Putamen (tissue), 1 donor: ENCODE data around the gene CAPN5.
A peak's percentile ranks its signal among the peaks of the same experiment; 100 is the strongest.

Experiments used
- DNase-seq: peaks from one replicate; pipeline ENCODE4 v3.0.0-alpha.2; 2016; ENCODE audit warnings: low spot score

The CAPN5 gene

GRCh38 chr11:77151804-77152509 lies 85.2 kb downstream of the CAPN5 start:
- no peak for DNase-seq

- no peak for DNase-seq
These were observed 86.1 kb downstream of the CAPN5 start for GRCh38 chr11:77152846-77153245.

- no peak for DNase-seq
These were observed 86.8 kb downstream of the CAPN5 start for GRCh38 chr11:77153276-77154185.

GRCh38 chr11:77154381-77155081 lies 87.8 kb downstream of the CAPN5 start:
- DNase-seq: peak; percentile 73

GRCh38 chr11:77155082-77155475 lies 88.3 kb downstream of the CAPN5 start:
- no peak for DNase-seq

GRCh38 chr11:77155556-77156130 lies 88.9 kb downstream of the CAPN5 start:
- no peak for DNase-seq

- DNase-seq: no peak
These were observed 89.8 kb downstream of the CAPN5 start for GRCh38 chr11:77156396-77157195.

DNA sequence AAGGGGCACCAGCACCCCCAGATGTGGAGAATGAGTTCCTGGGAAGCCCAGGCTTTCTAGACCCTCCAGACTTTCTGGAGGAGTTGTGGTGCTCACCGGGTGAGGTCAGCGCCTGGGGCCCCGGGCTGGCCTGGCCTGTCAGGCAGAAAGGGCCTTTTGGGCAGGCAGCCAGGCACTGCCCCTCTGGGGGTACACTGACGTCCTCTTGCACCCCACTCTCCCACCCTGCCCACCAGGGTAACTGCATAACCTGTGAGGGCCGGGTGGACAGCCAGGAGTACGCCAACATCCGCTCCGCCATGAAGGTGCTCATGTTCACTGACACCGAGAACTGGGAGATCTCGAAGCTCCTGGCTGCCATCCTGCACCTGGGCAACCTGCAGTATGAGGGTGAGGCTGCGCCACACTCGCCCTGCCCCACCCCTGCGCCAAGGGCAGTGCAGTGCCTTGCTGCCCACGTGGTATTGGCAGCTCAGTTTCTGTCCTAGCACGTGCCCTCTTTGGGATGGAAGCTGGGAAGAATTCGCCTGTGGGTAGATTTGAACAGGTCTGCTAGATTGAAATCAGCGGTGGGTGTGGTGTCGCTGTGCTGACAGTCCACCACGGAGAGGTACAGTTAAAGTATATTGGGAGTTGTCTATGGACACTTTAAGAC lies 91.4 kb downstream of the CAPN5 start:
- DNase-seq: no peak

DNA sequence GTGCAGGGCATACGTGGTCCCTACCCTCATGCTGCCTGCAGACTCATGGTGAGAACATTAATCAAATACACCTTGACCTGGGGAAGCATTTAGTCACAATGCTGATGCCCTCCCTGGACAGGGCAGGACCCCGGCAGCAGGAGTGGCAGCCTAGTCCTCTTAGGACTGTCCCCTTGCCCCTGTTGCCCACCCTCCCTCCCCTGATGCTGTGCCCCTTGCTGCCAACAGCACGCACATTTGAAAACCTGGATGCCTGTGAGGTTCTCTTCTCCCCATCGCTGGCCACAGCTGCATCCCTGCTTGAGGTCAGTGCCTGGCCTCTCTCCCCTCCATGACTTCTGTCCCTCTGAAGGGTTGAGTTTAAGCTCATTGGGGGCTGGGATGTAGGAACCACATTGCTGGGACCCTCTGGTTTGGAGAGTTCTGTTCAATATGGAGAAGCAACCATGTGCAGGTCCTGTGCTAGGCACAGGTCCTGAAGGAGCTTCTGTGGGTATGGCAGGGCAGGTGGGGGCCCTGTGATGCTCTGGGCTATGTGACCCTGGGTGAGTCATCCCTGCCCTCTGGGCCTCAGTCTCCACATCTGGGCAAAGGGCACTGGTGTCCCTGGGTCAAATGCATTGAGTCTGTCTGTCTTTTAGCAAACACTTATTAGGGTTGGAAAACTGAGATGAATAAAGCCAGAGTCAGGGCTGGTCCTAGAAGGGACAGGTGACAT lies 92.6 kb downstream of the CAPN5 start:
- no peak for DNase-seq

DNA sequence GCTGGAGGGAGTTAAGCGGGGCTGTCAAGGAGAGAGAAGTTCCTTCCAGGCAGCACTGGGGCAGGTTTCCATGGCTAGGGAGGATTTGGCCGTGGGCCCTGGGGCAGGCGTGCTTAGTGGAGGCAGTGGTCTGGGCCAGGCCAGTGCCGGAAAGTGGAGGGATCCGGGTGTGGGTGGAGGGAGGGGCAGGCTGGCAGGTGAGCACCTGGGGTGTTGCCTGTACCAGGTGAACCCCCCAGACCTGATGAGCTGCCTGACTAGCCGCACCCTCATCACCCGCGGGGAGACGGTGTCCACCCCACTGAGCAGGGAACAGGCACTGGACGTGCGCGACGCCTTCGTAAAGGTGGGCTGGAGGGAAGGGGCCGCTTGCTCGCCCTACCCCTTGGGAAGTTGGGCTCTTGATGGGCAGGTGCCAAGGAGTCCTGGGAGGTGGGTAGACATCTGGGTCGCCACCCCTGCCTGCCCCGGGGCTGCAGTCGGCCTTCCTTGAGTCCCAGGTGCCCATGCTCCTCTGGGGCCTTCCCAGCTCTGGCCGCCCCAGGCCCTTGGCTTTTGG lies 93.2 kb downstream of the CAPN5 start:
- DNase-seq: no peak

DNA sequence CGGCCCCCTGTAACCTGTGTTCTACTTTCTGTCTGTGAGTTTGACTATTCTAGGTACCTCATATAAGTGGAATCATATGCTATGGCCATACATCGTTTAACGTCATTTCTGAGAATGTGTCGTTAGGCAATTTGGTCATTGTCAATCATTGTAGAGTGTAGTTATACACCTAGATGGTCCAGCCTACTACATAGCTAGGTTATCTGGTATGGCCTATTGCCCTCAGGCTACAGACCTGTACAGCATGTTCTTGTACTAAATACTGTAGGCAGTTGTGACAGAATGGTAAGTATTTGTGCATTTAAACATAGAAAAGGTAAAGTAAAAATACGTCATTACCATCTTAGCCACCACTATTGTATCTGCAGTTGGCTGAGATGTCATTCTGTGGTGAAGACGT lies 96.5 kb downstream of the CAPN5 start:
- no peak for DNase-seq

GRCh38 chr11:77165066-77165465 lies 98.3 kb downstream of the CAPN5 start:
- DNase-seq: no peak

DNA sequence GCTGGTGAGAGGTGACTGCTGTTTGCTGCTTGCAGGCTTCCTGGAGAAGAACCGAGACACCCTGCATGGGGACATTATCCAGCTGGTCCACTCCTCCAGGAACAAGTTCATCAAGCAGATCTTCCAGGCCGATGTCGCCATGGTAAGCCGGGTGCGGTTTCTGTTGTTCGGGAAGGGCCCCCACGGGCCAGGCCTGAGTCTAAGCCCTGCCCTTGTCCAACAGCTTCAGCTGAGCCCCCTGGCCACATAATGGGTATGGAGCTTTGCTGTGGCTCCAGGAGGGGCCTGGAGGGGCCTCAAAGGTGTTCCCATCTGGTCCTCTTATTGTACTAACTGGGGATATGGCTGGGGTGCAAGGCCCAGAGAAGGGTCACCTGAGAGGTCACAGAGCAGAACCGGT lies 99.2 kb downstream of the CAPN5 start:
- DNase-seq: no peak

DNA sequence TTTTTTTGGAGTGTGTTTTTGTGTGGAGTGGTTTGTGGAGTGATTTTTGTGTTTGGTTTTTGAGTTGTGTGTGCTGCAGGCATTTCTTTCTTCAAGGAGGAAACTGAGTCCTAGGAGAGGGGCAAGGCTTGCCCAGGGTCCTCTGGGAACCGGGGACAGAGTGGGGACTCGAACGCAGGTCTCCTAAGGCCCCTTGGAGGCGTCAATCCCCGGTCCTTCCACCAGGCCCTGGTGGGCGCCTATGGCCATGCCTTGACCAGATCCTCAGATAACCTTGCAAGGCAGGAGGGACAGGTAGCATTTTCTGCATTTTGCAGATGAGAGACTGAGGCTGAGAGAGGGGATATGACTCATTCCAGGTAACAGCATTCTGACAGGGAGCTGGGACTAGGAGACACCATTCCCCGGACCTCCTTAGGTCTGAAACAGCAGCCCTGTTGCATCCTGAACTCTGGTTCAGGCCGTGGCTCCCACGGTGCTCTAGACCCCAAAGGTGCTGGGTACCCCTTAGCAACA lies 100.4 kb downstream of the CAPN5 start:
- DNase-seq: no peak

DNA sequence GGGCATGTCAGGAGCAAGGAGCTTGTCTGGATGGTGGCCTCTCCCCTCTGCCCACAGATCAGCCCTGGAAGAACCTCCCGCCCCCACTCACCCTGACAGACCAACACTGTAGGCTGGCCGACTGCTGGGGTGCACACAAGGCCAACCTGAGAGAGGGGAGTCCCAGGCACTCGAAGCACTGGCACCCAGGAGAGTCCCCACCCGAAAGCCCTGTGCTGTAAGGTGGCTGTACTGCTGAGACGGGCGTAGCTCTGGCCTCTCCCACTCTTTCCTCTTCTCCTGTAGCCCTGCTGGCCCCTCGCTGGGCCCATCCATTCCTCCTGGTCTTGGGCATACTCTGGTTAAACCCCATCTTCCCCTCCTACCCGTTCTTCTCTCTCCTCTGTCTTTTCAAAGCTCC lies 101.0 kb downstream of the CAPN5 start:
- no peak for DNase-seq

DNA sequence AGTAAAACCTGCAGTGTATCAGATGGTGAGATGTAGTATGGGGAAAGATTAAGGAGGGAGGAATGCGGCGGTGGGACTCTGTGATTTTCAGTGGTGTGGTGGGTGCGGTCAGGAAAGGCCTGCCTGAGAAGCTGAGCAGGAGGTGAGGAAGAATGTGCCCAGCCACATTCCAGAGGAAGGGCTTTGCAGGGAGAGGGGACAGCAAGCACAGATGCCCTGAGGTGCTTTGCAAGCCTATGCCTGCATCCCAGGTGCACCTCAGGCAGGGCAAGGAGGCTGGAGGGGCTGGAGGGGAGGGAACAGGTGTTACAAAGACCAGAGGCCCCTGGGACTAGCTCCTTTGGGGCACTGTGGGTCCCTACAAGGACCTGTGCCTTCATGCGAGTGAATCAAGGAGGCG lies 103.3 kb downstream of the CAPN5 start:
- DNase-seq: no peak

DNA sequence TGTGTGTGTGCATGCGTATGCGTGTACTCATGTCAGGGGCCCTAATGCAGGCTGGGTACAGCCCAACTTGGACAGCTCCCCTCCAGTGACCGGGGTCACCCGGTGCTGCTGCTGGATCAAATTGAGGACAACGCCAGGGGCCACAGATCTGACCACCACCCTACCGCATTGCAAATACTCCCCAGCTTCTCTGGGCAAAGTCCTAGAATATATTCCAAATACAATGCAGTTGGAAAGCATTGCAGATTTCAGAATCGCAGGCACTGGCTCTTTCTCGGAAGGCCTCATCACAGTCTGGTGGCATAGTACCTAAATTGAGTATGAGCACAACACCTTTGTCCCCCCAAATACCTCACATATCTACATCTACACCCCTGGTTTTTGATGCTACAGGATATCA lies 104.5 kb downstream of the CAPN5 start:
- DNase-seq: no peak

DNA sequence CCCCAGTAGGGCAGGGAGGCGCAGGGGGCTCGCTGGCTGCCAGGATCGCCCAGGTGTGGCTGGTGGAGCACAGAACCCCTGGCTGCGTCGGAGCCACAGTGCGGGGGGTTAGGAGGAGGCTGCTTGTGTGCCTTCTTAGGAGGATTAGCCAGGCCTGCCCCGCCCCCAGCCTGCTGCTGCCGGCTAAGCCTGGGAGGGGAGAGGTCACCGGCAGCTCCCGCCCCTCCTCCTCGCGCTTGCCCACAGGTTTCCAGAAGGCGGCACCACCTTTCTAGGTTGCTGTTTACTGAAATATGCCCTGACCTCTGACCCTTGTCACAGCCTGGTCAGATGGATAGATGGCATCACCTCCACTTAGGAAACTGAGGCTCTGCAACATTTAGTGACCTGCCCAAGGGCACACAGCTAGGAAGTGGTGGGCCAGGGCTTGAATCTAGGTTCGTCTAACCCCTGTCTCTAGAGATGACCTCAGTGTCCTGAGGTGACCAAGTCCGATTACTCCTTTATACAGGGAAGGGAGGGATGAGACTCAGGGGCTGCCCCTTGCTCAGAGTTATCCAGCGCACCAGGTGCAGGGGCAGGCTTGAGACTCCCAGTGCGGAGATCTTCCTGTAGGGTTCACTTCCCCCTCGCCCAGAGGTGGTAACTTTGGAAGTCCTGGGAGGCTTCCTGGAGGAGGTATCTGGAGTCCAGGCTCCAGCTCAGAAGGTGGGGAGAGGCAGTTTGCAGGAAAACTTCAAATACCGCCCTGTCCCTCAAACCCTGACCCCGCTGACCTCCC lies 105.3 kb downstream of the CAPN5 start:
- no peak for DNase-seq

- no peak for DNase-seq
These were observed 105.9 kb downstream of the CAPN5 start for GRCh38 chr11:77172666-77172982.
